SIG-M5 treated with dmso at 0.1 percent for 504 hours (cell line): Measurements from ENCODE around the gene GMPR2.

ENCODE experiments used
- DNase-seq: peaks from one replicate; lab custom pipeline; 2025; ENCODE audit not compliant: unreplicated experiment; lab: John Stamatoyannopoulos, UW

Gene GMPR2

GRCh38 chr14:24232645-24233537 lies at the start of gene GMPR2:
Gene GMPR2, plus strand, starts transcription at chr14:24232929. Its CDS starts 325 bp downstream, at chr14:24233254.
- peak; percentile 90 for DNase-seq

GRCh38 chr14:24183014-24183481 lies 49.7 kb upstream of the GMPR2 start:
- no peak for DNase-seq

GRCh38 chr14:24184104-24184970 lies 48.4 kb upstream of the GMPR2 start:
- no peak for DNase-seq

GRCh38 chr14:24185026-24185425 lies 47.7 kb upstream of the GMPR2 start:
- DNase-seq = no peak

GRCh38 chr14:24185741-24186140 lies 47.0 kb upstream of the GMPR2 start:
- DNase-seq = no peak

GRCh38 chr14:24186831-24187538 lies 45.7 kb upstream of the GMPR2 start:
- no peak for DNase-seq

- no peak for DNase-seq
Observed at GRCh38 chr14:24187539-24187915, 45.2 kb upstream of the GMPR2 start.

GRCh38 chr14:24188251-24189058 lies 44.3 kb upstream of the GMPR2 start, which contains the start of gene IPO4:
Gene IPO4, minus strand, starts transcription at chr14:24188816. Its CDS starts 29 bp downstream, at chr14:24188787.
- peak; percentile 97 for DNase-seq

GRCh38 chr14:24189059-24189375 lies 43.7 kb upstream of the GMPR2 start:
- DNase-seq = no peak

GRCh38 chr14:24189460-24189859 lies 43.3 kb upstream of the GMPR2 start:
- no peak for DNase-seq

- DNase-seq = no peak
Observed at GRCh38 chr14:24190416-24190815, 42.3 kb upstream of the GMPR2 start.

GRCh38 chr14:24192933-24193332 lies 39.8 kb upstream of the GMPR2 start:
- DNase-seq = no peak

- DNase-seq = no peak
Observed at GRCh38 chr14:24194186-24194872, 38.4 kb upstream of the GMPR2 start.

- no peak for DNase-seq
Observed at GRCh38 chr14:24194873-24195185, 37.9 kb upstream of the GMPR2 start.

- peak; percentile 76 for DNase-seq
Observed at GRCh38 chr14:24195186-24196070, 37.3 kb upstream of the GMPR2 start, which contains the start of gene TM9SF1. Gene TM9SF1, minus strand, starts transcription at chr14:24195441. Its CDS starts 422 bp downstream, at chr14:24195019.

- peak; percentile 42 for DNase-seq
Observed at GRCh38 chr14:24196071-24197055, 36.4 kb upstream of the GMPR2 start.

GRCh38 chr14:24197056-24197450 lies 35.7 kb upstream of the GMPR2 start:
- DNase-seq = no peak
